ENCODE measurements around the gene OR51A7.

- no peak for TF ChIP-seq CTCF (IDR thresholded peaks at IDR 0.05)
- TF ChIP-seq POLR2AphosphoS5 (IDR thresholded peaks at IDR 0.05) = no peak
- TF ChIP-seq POLR2A (IDR thresholded peaks at IDR 0.05) = no peak
Measured at GRCh38 chr11:4947505-4947904, 43.9 kb downstream of the OR51A7 start, which contains the start of gene OR51A4.

Measured in prostate gland (tissue), 2 donors.